WTC11 (cell line): ENCODE results near the gene POLD4. TPM values are rescaled to one million over a fixed set of nuclear protein-coding genes. Genes with fewer than 3 reads are reported as not detected.

Source experiments
- ATAC-seq: fragments of 200-7000 bp; cut with Tn5 transposase; 2 replicates; pipeline ENCODE4 v1.10.0; 2021; ENCODE audit warnings: mild to moderate bottlenecking, moderate library complexity
- CTCF ChIA-PET: fragments of 300-600 bp; sonication (Branson Sonifier 250); formaldehyde crosslinking; loops from one replicate; lab custom pipeline; 2021; ENCODE audit warnings: antibody characterized with exemption; lab: Charles Lee
- POLR2A ChIA-PET: fragments of 350-600 bp; sonication (Branson Sonifier 250); formaldehyde crosslinking; loops from one replicate; lab custom pipeline; 2021; ENCODE audit warnings: antibody characterized with exemption; lab: Charles Lee
- DNase-seq: peaks from one replicate; pipeline ENCODE4 v3.0.0; 2021; ENCODE audit warnings: low spot score
- H3K27ac Mint-ChIP-seq: 2 replicates; pipeline ENCODE4 v1.8.0; 2021; ENCODE audit warnings: mixed read lengths
- H3K27me3 Mint-ChIP-seq: 2 replicates; pipeline ENCODE4 v1.8.0; 2021; ENCODE audit warnings: low read depth, mild to moderate bottlenecking, moderate library complexity, mixed read lengths
- H3K36me3 Mint-ChIP-seq: 2 replicates; pipeline ENCODE4 v1.8.0; 2021; ENCODE audit warnings: mixed read lengths
- H3K4me1 Mint-ChIP-seq: 2 replicates; pipeline ENCODE4 v1.8.0; 2022; ENCODE audit warnings: mixed read lengths
- H3K4me3 Mint-ChIP-seq: 2 replicates; pipeline ENCODE4 v1.8.0; 2021; ENCODE audit warnings: mild to moderate bottlenecking, moderate library complexity, mixed read lengths
- H3K9me3 Mint-ChIP-seq: 2 replicates; pipeline ENCODE4 v1.8.0; 2021; ENCODE audit warnings: mixed read lengths
- AFF4 ChIP-seq: sonication (generic); formaldehyde crosslinking; IDR thresholded peaks from 2 replicates; pipeline ENCODE4 v1.8.1; 2023; ENCODE audit warnings: mild to moderate bottlenecking, missing genetic modification reagents, borderline replicate concordance
- CREB1 ChIP-seq: sonication (generic); formaldehyde crosslinking; IDR thresholded peaks from 2 replicates; pipeline ENCODE4 v1.8.0; 2023; ENCODE audit warnings: mild to moderate bottlenecking, missing genetic modification reagents
- CREM ChIP-seq: sonication (generic); formaldehyde crosslinking; IDR thresholded peaks from 2 replicates; pipeline ENCODE4 v1.8.1; 2022; ENCODE audit warnings: mild to moderate bottlenecking, missing genetic modification reagents, moderate library complexity
- GTF2I ChIP-seq: fragments of 250-450 bp; sonication (Bioruptor Pico); conservative IDR thresholded peaks from 2 replicates; pipeline ENCODE4 v1.4.0; 2021; ENCODE audit warnings: mild to moderate bottlenecking
- IRF2 ChIP-seq: sonication (generic); formaldehyde crosslinking; IDR thresholded peaks from 2 replicates; pipeline ENCODE4 v1.8.0; 2022; ENCODE audit warnings: low read depth, missing genetic modification reagents, borderline replicate concordance
- MXD4 ChIP-seq: fragments of 250-450 bp; sonication (Bioruptor Pico); IDR thresholded peaks from 2 replicates; pipeline ENCODE4 v1.8.0; 2021; ENCODE audit warnings: mild to moderate bottlenecking, moderate library complexity, borderline replicate concordance
- TEAD4 ChIP-seq: sonication (generic); formaldehyde crosslinking; IDR thresholded peaks from 2 replicates; pipeline ENCODE4 v1.8.0; 2022; ENCODE audit warnings: mild to moderate bottlenecking, missing genetic modification reagents
- ZBTB21 ChIP-seq: sonication (generic); formaldehyde crosslinking; IDR thresholded peaks from 2 replicates; pipeline ENCODE4 v1.8.1; 2023; ENCODE audit warnings: mild to moderate bottlenecking, missing genetic modification reagents, borderline replicate concordance
- ZBTB43 ChIP-seq: sonication (generic); formaldehyde crosslinking; IDR thresholded peaks from 2 replicates; pipeline ENCODE4 v1.8.1; 2023; ENCODE audit warnings: mild to moderate bottlenecking, missing genetic modification reagents
- ZNF263 ChIP-seq: sonication (generic); formaldehyde crosslinking; IDR thresholded peaks from 2 replicates; pipeline ENCODE4 v1.8.1; 2022; ENCODE audit warnings: low read depth, mild to moderate bottlenecking, moderate library complexity, missing genetic modification reagents
- ZNF416 ChIP-seq: fragments of 250-450 bp; sonication (Bioruptor Pico); IDR thresholded peaks from 2 replicates; pipeline ENCODE4 v1.9.0; 2021; ENCODE audit warnings: mild to moderate bottlenecking, inconsistent platforms
- total RNA-seq: library from RNA; stranded (reverse); gene quantifications from 3 replicates; pipeline ENCODE4 v1.2.3, GENCODE V29; 2021
- TF ChIP-seq, protein P1 (sequence below): sonication (generic); formaldehyde crosslinking; IDR thresholded peaks from 2 replicates; pipeline ENCODE4 v1.8.1; 2023; ENCODE audit warnings: mild to moderate bottlenecking, moderate library complexity, missing genetic modification reagents
- TF ChIP-seq, protein P2 (sequence below): sonication (generic); formaldehyde crosslinking; IDR thresholded peaks from 2 replicates; pipeline ENCODE4 v1.8.0; 2023; ENCODE audit warnings: missing genetic modification reagents, mild to moderate bottlenecking, borderline replicate concordance
- TF ChIP-seq, protein P3 (sequence below): sonication (generic); formaldehyde crosslinking; IDR thresholded peaks from 2 replicates; pipeline ENCODE4 v1.8.0; 2022; ENCODE audit warnings: mild to moderate bottlenecking, missing genetic modification reagents
- TF ChIP-seq, protein P4 (sequence below): sonication (generic); formaldehyde crosslinking; IDR thresholded peaks from 2 replicates; pipeline ENCODE4 v1.8.0; 2022; ENCODE audit warnings: mild to moderate bottlenecking, missing genetic modification reagents

Gene POLD4
- total RNA-seq, 1 experiment from 2014 or later: 30.3 TPM

GRCh38 chr11:67376063-67376820 is 22.9 kb upstream of the POLD4 start:
- Mint-ChIP-seq H3K27ac (no peak overlapping the region), H3K36me3 (no peaks in the 10 kb centered on the region), H3K4me1 (peaks cover 36% of the 10 kb centered on the region), H3K4me3 (peak overlapping the region; percentile 61), H3K27me3 (peaks cover 69% of the 10 kb centered on the region), H3K9me3 (no peaks in the 10 kb centered on the region)
- POLR2A ChIA-PET: interaction anchor here (0.7 to 1.2 kb wide), 5 partner anchors 19 to 1903 kb away, joined by 3 to 5 read pairs (median 3); partner anchors contain the start of genes POLD4 and PPP1CA
- TF ChIP-seq IRF2 (CRISPR knock-in tag) (no peak), ZNF263 (CRISPR knock-in tag) (no peak)
- CTCF ChIA-PET: interaction anchor here (0.8 to 25.7 kb wide), 12 partner anchors 9 to 186 kb away, joined by 3 to 842 read pairs (median 5); partner anchors contain the start of genes POLD4 and PPP1CA
- DNase-seq (no peak), ATAC-seq (no peak)

- H3K4me3 Mint-ChIP-seq: peak overlapping the region; percentile 61
- no peaks in the 10 kb centered on the region for H3K36me3 Mint-ChIP-seq
- peak; percentile 7 for ATAC-seq
- DNase-seq: no peak
- H3K27me3 Mint-ChIP-seq: peaks cover 70% of the 10 kb centered on the region
- CTCF ChIA-PET: interaction anchor here (0.6 to 25.7 kb wide), 19 partner anchors 9 to 187 kb away, joined by 3 to 842 read pairs (median 4); partner anchors contain the start of genes PITPNM1, POLD4, PPP1CA and RAD9A
- H3K27ac Mint-ChIP-seq: no peak overlapping the region
- H3K9me3 Mint-ChIP-seq: no peaks in the 10 kb centered on the region
- peaks cover 40% of the 10 kb centered on the region for H3K4me1 Mint-ChIP-seq
- POLR2A ChIA-PET: interaction anchor here (0.6 to 1.2 kb wide), 4 partner anchors 19 to 164 kb away, joined by 3 to 4 read pairs (median 4); partner anchors contain the start of genes POLD4 and PPP1CA
- no peak for TF ChIP-seq AFF4 (CRISPR knock-in tag)
- no peak for TF ChIP-seq ZBTB43 (CRISPR knock-in tag)
- TF ChIP-seq, protein P1, sequence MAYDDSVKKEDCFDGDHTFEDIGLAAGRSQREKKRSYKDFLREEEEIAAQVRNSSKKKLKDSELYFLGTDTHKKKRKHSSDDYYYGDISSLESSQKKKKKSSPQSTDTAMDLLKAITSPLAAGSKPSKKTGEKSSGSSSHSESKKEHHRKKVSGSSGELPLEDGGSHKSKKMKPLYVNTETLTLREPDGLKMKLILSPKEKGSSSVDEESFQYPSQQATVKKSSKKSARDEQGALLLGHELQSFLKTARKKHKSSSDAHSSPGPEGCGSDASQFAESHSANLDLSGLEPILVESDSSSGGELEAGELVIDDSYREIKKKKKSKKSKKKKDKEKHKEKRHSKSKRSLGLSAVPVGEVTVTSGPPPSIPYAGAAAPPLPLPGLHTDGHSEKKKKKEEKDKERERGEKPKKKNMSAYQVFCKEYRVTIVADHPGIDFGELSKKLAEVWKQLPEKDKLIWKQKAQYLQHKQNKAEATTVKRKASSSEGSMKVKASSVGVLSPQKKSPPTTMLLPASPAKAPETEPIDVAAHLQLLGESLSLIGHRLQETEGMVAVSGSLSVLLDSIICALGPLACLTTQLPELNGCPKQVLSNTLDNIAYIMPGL (CRISPR knock-in tag): no peak
- TF ChIP-seq GTF2I (CRISPR knock-in tag): no peak
- no peak for TF ChIP-seq MXD4 (CRISPR knock-in tag)
- TF ChIP-seq, protein P2, sequence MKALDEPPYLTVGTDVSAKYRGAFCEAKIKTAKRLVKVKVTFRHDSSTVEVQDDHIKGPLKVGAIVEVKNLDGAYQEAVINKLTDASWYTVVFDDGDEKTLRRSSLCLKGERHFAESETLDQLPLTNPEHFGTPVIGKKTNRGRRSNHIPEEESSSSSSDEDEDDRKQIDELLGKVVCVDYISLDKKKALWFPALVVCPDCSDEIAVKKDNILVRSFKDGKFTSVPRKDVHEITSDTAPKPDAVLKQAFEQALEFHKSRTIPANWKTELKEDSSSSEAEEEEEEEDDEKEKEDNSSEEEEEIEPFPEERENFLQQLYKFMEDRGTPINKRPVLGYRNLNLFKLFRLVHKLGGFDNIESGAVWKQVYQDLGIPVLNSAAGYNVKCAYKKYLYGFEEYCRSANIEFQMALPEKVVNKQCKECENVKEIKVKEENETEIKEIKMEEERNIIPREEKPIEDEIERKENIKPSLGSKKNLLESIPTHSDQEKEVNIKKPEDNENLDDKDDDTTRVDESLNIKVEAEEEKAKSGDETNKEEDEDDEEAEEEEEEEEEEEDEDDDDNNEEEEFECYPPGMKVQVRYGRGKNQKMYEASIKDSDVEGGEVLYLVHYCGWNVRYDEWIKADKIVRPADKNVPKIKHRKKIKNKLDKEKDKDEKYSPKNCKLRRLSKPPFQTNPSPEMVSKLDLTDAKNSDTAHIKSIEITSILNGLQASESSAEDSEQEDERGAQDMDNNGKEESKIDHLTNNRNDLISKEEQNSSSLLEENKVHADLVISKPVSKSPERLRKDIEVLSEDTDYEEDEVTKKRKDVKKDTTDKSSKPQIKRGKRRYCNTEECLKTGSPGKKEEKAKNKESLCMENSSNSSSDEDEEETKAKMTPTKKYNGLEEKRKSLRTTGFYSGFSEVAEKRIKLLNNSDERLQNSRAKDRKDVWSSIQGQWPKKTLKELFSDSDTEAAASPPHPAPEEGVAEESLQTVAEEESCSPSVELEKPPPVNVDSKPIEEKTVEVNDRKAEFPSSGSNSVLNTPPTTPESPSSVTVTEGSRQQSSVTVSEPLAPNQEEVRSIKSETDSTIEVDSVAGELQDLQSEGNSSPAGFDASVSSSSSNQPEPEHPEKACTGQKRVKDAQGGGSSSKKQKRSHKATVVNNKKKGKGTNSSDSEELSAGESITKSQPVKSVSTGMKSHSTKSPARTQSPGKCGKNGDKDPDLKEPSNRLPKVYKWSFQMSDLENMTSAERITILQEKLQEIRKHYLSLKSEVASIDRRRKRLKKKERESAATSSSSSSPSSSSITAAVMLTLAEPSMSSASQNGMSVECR (CRISPR knock-in tag): no peak
- TF ChIP-seq, protein P3, sequence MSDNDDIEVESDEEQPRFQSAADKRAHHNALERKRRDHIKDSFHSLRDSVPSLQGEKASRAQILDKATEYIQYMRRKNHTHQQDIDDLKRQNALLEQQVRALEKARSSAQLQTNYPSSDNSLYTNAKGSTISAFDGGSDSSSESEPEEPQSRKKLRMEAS (CRISPR knock-in tag): no peak
- TF ChIP-seq TEAD4 (CRISPR knock-in tag): no peak
- TF ChIP-seq ZNF416 (CRISPR knock-in tag): no peak
- no peak for TF ChIP-seq CREM (CRISPR knock-in tag)
- TF ChIP-seq CREB1 (CRISPR knock-in tag): no peak
- TF ChIP-seq ZBTB21 (CRISPR knock-in tag): no peak
- TF ChIP-seq, protein P4, sequence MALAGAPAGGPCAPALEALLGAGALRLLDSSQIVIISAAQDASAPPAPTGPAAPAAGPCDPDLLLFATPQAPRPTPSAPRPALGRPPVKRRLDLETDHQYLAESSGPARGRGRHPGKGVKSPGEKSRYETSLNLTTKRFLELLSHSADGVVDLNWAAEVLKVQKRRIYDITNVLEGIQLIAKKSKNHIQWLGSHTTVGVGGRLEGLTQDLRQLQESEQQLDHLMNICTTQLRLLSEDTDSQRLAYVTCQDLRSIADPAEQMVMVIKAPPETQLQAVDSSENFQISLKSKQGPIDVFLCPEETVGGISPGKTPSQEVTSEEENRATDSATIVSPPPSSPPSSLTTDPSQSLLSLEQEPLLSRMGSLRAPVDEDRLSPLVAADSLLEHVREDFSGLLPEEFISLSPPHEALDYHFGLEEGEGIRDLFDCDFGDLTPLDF (CRISPR knock-in tag): no peak
Measured at GRCh38 chr11:67375320-67376055, 22.1 kb upstream of the POLD4 start.
